Activated CD8-positive, alpha-beta memory T cell treated with anti-CD3 and anti-CD28 coated beads for 24 hours (primary cell): ENCODE results near the gene MRTFB.
"Not testable (repeated sequence)": the region's sequence is repeated elsewhere in the genome, so short reads cannot be mapped to it uniquely, and the experiment has no call there.

Source experiments
- DNase-seq: peaks from one replicate; pipeline ENCODE4 v3.0.0-alpha.2; 2020

MRTFB gene

DNA sequence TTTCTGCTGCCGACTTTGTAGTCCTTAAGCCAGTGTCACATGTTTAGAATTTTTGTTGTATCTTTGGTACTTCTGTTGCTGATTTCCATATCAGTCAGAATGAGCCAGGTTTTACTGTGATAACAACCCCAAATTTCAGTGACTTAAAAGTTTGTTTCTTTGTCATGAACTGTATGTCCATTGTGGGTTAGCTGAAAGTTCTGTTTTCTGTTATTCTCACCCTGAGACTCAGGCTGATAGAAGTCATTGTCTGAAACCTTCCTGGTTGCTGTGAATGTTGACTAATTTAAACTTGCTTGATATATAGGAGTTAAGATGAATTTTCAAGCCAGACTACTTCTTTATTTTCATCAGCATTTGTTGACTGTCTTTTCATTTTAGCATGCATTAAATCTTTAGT, 68.8 kb downstream of the MRTFB start:
- DNase-seq = no peak

- no peak for DNase-seq
Measured at GRCh38 chr16:14140923-14141322, 69.8 kb downstream of the MRTFB start.

DNA sequence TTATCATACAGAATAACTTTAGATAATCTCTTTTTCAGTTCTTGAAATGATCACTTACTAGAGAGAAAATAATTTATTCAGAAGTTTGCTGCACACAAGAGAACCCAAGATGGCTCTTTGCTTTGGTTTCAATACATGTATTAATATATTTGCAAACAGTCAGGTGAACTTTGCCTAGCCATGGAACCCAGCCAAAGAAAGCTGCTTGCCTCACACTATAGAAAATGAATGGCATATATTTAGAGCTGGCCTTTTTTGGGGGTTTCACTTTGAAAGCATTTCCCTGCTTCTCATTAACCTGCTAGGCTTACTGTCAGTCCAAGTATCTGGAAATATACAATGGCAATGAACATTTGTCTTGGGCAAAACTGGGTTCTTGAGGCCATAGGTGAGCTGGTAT, 75.3 kb downstream of the MRTFB start:
- no peak for DNase-seq

DNA sequence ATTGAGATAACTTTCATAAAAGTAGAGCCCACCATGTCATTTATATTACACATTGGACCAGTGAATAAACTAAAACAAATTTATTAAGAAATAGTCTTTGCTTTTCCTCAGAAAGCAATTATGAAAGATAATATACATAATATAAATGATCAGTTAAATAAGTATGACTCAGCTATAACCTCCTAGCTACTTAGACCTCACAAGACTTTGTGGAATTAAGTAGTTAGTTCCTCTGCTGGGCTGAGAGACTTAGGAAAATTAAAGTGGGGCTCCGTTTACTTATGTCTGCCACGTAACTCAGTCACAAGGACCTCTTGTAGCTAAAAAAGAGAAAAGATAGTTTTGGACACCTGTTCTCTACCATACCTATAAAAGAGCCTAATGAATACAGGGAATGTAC, 76.9 kb downstream of the MRTFB start:
- DNase-seq = no peak

GRCh38 chr16:14148569-14148968, 77.5 kb downstream of the MRTFB start:
- no peak for DNase-seq

GRCh38 chr16:14150796-14151195, 79.7 kb downstream of the MRTFB start:
- DNase-seq = no peak

- DNase-seq = no peak
Measured at GRCh38 chr16:14151256-14152030, 80.3 kb downstream of the MRTFB start.

GRCh38 chr16:14155572-14156190, 84.6 kb downstream of the MRTFB start:
- no peak for DNase-seq

- DNase-seq = no peak
Measured at GRCh38 chr16:14164916-14165662, 94.0 kb downstream of the MRTFB start.

GRCh38 chr16:14168146-14168545, 97.0 kb downstream of the MRTFB start:
- no peak for DNase-seq

GRCh38 chr16:14172200-14172809, 101.2 kb downstream of the MRTFB start:
- DNase-seq = no peak

- no peak for DNase-seq
Measured at GRCh38 chr16:14175086-14175485, 104.0 kb downstream of the MRTFB start.

GRCh38 chr16:14177704-14178103, 106.6 kb downstream of the MRTFB start:
- no peak for DNase-seq

GRCh38 chr16:14179116-14179515, 108.0 kb downstream of the MRTFB start:
- no peak for DNase-seq

DNA sequence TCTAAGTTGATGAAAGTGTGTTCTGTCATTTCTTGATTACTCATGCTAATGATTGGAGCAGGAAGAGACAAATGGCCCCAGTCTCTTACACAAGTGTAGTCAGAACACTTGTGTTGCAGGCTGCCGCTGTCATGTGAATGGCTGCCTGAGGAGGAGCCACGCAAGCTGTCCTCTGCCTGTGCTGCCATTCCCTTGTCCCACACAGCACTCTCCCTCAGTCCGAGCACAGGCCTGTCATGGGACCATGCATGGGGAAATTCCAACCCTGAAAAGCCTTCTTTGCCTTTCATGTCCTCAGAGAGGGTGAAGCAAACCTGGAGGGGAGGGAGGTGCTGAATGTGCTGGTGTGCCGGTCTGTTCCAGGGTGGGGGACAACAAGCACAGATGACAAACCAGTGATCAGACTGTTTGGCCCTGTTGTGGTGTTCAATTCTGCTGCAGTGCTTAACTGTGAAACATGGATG, 109.4 kb downstream of the MRTFB start:
- DNase-seq = no peak

DNA sequence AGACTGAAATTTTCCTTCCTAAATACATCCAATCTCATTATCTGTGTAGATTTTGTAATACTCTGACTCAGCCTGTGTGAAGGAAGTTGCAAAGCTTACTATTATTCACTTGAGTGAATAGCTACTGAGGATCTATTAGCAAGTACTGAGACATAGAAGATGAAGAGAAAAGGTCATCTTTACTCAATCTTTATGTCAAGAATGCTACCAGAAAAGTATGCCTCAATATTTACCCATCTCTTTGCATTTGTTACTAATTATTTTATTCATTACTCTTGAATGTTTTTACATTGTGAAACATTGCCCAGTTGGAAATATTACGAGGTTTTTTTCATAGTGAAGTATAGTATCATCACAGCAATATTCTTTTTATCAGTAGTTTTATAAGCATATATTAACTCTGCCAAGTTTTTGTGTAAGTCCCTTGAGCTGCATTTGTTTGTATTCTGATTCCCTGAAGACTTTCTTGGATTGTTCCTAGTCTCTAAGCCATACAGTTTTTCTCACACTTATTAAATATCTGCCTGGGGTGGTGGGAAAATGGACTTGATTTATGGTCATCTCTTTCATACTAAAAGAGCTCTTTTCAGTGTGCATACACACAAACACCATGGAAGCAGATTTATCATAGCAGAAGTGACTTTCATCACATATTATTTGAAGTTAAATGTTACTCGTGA, 110.4 kb downstream of the MRTFB start:
- DNase-seq = no peak

- DNase-seq = no peak
Measured at GRCh38 chr16:14182999-14183398, 111.9 kb downstream of the MRTFB start.

DNA sequence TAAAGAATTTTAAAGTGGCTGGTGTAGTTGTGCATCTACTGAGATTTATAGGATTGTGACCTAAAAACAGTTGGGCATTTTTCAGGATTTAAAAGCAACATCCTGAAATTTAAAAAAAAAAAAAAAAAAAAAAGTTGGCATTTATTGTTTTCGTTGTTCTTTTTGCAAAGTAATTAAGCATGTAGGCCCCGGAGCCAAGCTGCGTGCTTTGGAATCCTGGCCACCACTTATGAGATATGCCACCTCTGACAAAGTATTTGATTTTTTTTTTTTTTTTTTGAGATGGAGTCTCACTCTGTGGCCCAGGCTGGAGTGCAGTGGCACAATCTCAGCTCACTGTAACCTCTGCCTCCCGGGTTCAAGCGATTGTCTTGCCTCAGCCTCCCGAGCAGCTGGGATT, 112.8 kb downstream of the MRTFB start:
- DNase-seq = not testable (repeated sequence)

- DNase-seq = no peak
Measured at GRCh38 chr16:14186007-14186794, 115.1 kb downstream of the MRTFB start.

DNA sequence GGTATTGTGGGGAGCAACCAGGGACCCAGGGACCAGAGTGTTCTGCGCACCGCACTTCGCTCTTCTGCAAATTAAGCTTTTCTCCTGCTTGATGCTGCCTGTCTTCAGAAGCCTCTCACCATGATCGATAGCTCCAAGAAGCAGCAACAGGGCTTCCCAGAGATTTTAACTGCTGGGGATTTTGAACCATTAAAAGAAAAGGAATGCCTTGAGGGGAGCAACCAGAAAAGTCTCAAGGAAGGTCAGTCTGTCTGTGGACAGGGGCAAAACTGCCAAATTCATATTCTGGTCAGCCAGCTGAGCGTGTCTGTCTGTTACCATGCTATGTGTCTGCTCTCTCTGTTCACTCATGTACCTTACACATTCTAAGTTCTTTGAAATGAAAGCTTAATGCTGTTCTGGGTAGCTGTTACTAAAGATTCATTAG, 115.7 kb downstream of the MRTFB start:
- DNase-seq = no peak

DNA sequence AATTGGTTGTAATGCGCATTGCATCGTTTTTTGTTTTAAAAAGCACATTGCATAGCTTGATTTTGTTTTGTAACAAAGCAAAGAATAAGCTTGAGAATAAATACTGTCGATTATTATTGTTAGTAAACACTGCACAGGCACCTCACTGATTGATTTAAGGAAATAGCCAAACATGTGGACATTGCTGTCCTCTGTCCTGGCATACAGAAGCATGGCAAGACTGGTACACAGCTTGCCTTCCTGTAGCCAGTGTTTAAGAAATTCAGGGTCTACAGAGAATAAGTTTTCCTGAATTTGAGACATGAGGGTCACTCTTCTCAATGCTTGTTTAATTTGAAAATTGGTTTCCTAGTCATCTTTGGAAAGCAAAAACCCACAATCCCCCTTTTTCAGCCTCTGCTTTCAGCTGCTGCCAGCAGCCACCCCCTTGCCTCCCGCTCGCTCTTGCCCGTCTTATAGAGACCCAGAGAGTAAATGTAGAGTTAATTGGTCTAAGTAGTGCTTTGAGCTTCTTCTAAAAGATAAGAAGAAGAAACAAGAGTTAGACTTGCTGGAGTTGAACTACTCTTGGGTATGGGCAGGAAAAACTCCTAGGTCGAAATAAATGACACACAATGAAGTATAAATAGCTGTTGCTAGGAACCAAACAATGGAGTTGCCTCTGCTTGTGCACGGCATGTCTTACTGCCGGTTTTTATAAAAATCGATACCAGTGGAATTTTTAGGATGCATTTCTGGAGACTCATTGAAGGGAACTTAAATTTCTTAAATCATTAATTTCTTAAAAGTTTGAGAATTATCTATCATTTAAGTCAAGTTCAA, 116.6 kb downstream of the MRTFB start:
- DNase-seq = no peak
